Cardiac muscle cell (in vitro differentiated cells and primary cell): ENCODE results near the gene DCLK1. TPM values are rescaled to one million over a fixed set of nuclear protein-coding genes. Genes with fewer than 3 reads are reported as not detected.

ENCODE experiments used
- DNase-seq, 2 donors: peaks; one replicate each; pipeline versions ENCODE4 v3.0.0 to v3.0.0-alpha.2; 2010 to 2017; ENCODE audit warnings: low read depth in 1 of 2, low spot score in 1 of 2
- H3K27ac ChIP-seq: fragments of 200-600 bp; sonication (generic); 2 replicates; pipeline ENCODE4 v1.5.1; 2016
- H3K27me3 ChIP-seq: fragments of 200-600 bp; sonication (generic); 2 replicates; pipeline ENCODE4 v1.6.0; 2016; ENCODE audit warnings: control low read depth
- H3K36me3 ChIP-seq: fragments of 200-600 bp; sonication (generic); 2 replicates; pipeline ENCODE4 v1.5.1; 2016; ENCODE audit warnings: control low read depth
- H3K4me1 ChIP-seq: fragments of 200-600 bp; sonication (generic); 2 replicates; pipeline ENCODE4 v1.8.1; 2017; ENCODE audit warnings: low read depth, mild to moderate bottlenecking, mixed run types
- H3K4me3 ChIP-seq: fragments of 200-600 bp; sonication (generic); 2 replicates; pipeline ENCODE4 v1.5.1; 2016; ENCODE audit warnings: mild to moderate bottlenecking
- H3K9me3 ChIP-seq: fragments of 200-600 bp; sonication (generic); 2 replicates; pipeline ENCODE4 v1.5.1; 2017; ENCODE audit warnings: low read depth, mild to moderate bottlenecking, control low read depth
- polyA plus RNA-seq: library from polyadenylated mRNA; unstranded; fragments of >200 nt; fragmentation: Nextera tagmentation; extraction: Ambion mirVana; gene quantifications from 2 replicates; pipeline ENCODE4 v1.2.1, GENCODE V29; 2016
- total RNA-seq: library from RNA; depleted of rRNA; stranded (reverse); fragments of >200 nt; gene quantifications from 2 replicates; pipeline ENCODE4 v1.2.3, GENCODE V29; 2016
- TF ChIP-seq, protein P1 (sequence below): IDR thresholded peaks from 2 replicates; pipeline ENCODE4 v1.5.1; 2012; ENCODE audit warnings: low read depth, mild to moderate bottlenecking, low read length

The DCLK1 gene
- total and polyA plus RNA-seq, 2 experiments from 2014 or later = 0.09 TPM; not detected in 1

- TF ChIP-seq, protein P1, sequence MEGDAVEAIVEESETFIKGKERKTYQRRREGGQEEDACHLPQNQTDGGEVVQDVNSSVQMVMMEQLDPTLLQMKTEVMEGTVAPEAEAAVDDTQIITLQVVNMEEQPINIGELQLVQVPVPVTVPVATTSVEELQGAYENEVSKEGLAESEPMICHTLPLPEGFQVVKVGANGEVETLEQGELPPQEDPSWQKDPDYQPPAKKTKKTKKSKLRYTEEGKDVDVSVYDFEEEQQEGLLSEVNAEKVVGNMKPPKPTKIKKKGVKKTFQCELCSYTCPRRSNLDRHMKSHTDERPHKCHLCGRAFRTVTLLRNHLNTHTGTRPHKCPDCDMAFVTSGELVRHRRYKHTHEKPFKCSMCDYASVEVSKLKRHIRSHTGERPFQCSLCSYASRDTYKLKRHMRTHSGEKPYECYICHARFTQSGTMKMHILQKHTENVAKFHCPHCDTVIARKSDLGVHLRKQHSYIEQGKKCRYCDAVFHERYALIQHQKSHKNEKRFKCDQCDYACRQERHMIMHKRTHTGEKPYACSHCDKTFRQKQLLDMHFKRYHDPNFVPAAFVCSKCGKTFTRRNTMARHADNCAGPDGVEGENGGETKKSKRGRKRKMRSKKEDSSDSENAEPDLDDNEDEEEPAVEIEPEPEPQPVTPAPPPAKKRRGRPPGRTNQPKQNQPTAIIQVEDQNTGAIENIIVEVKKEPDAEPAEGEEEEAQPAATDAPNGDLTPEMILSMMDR = no peak
- no peaks in the 10 kb centered on the region for H3K36me3 ChIP-seq
- DNase-seq = no peak
- no peak overlapping the region for H3K4me3 ChIP-seq
- H3K27ac ChIP-seq = no peak overlapping the region
- H3K4me1 ChIP-seq = no peaks in the 10 kb centered on the region
- H3K27me3 ChIP-seq = no peaks in the 10 kb centered on the region
- no peaks in the 10 kb centered on the region for H3K9me3 ChIP-seq
Measured at GRCh38 chr13:35930665-35931631, 200.2 kb downstream of the DCLK1 start.

DNA sequence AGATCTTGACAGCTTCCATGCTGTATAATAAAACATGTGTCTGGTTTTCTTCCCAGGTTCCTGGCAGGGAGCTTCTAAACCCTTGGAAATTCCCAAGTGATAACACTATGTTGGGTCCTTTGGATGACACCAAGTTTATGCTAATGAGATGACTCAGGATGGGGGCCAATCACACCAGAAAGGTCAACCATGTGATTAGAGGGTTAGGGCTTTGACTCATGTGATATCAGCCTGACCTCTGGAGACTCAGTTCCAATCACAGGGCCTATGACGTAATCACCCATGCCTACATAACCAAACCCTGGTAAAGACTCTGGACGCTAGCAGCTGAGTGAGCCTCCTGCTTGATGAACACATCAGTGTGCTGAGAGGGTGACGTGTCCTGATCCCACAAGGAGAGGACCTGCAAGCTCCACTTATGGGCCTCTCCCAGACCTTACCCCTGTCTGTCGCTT lies 203.6 kb downstream of the DCLK1 start:
- TF ChIP-seq, protein P1 = no peak
- H3K4me1 ChIP-seq = no peaks in the 10 kb centered on the region
- no peaks in the 10 kb centered on the region for H3K27me3 ChIP-seq
- H3K27ac ChIP-seq = no peak overlapping the region
- no peaks in the 10 kb centered on the region for H3K9me3 ChIP-seq
- H3K4me3 ChIP-seq = no peak overlapping the region
- H3K36me3 ChIP-seq = no peaks in the 10 kb centered on the region
- peak in 1 of 2 donors; percentile 73 for DNase-seq

- Histone ChIP-seq H3K27me3 (no peaks in the 10 kb centered on the region), H3K4me1 (no peaks in the 10 kb centered on the region), H3K4me3 (no peak overlapping the region), H3K27ac (no peak overlapping the region), H3K36me3 (no peaks in the 10 kb centered on the region), H3K9me3 (no peaks in the 10 kb centered on the region)
- TF ChIP-seq, protein P1 = no peak
- peak in 1 of 2 donors; percentile 17 for DNase-seq
Measured at GRCh38 chr13:35926859-35927530, 204.2 kb downstream of the DCLK1 start.

DNA sequence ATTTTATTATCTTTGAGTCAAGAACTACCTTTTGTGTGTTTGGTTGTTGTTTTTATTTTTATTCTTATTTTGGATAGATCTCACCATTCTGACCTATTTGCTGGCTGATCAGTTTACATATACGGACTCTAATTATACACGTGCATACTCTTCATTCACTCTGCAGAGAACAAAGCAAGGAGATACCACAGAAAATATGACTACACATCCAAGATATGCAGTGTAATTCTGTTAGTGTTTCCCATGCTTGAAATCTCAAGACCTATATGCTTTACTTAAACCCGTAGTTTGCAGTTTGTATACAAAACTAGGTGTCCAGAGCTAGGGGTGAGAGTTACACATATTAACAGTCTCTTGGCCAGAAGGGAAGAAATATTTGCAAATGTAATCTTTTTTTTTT lies 205.5 kb downstream of the DCLK1 start:
- DNase-seq = no peak
- no peaks in the 10 kb centered on the region for H3K9me3 ChIP-seq
- no peaks in the 10 kb centered on the region for H3K36me3 ChIP-seq
- TF ChIP-seq, protein P1 = no peak
- no peaks in the 10 kb centered on the region for H3K27me3 ChIP-seq
- H3K4me3 ChIP-seq = no peak overlapping the region
- no peak overlapping the region for H3K27ac ChIP-seq
- H3K4me1 ChIP-seq = no peaks in the 10 kb centered on the region

- H3K27ac ChIP-seq = no peak overlapping the region
- H3K4me1 ChIP-seq = no peaks in the 10 kb centered on the region
- TF ChIP-seq, protein P1 = no peak
- peak in 1 of 2 donors; percentile 56 for DNase-seq
- no peaks in the 10 kb centered on the region for H3K36me3 ChIP-seq
- H3K27me3 ChIP-seq = no peaks in the 10 kb centered on the region
- H3K9me3 ChIP-seq = no peaks in the 10 kb centered on the region
- H3K4me3 ChIP-seq = no peak overlapping the region
Measured at GRCh38 chr13:35923347-35923746, 207.8 kb downstream of the DCLK1 start.
